ENCODE data around the gene AGPS. TPM values are rescaled to one million over a fixed set of nuclear protein-coding genes. Genes with fewer than 3 reads are reported as not detected.
A peak's percentile ranks its signal among the peaks of the same experiment; 100 is the strongest.

The AGPS gene
- total RNA-seq, 1 experiment from 2014 or later: 60.9 TPM

- Histone ChIP-seq H3K27ac (ENCODE audit: insufficient read length, low read depth, low read length) (peak overlapping the region; percentile 34), H3K79me1 (ENCODE audit: insufficient read depth, low read depth, low read length, poor library complexity, severe bottlenecking) (no peaks in the 10 kb centered on the region), H3K4me2 (ENCODE audit: insufficient read depth, insufficient read length, low read length) (peak overlapping the region; percentile 82), H2BK120ac (ENCODE audit: low read depth, low read length, poor library complexity, severe bottlenecking) (no peak overlapping the region), H4K5ac (ENCODE audit: insufficient read length, low read depth, low read length) (no peak overlapping the region), H3K9me3 (ENCODE audit: control insufficient read depth, low read depth, low read length) (no peaks in the 10 kb centered on the region), H4K8ac (replicated peaks; ENCODE audit: insufficient read length, low read depth, low read length) (no peak overlapping the region), H2BK5ac (ENCODE audit: insufficient read length, low read length) (no peak overlapping the region), H2BK12ac (ENCODE audit: insufficient read length, low read depth, low read length) (no peak overlapping the region), H3K56ac (ENCODE audit: insufficient read length, low read depth, low read length) (no peak overlapping the region), H2BK15ac (ENCODE audit: low read depth, low read length) (no peak overlapping the region), H4K20me1 (ENCODE audit: control insufficient read depth, insufficient read depth, insufficient read length) (no peaks in the 10 kb centered on the region), H3K14ac (ENCODE audit: insufficient read depth, low read length) (peak overlapping the region; percentile 99; the same call in 1 of the 2 replicates), H3K23ac (ENCODE audit: insufficient read length, low read depth, low read length) (no peak overlapping the region), H3K9ac (ENCODE audit: extremely low read depth, insufficient read length, low read length) (peak overlapping the region; percentile 93), H2AFZ (ENCODE audit: low read length) (peak overlapping the region; percentile 96), H3K23me2 (ENCODE audit: insufficient read length, low read depth, low read length, poor library complexity, severe bottlenecking) (peaks cover 5% of the 10 kb centered on the region), H2BK20ac (ENCODE audit: low read depth, low read length, poor library complexity, severe bottlenecking) (no peak overlapping the region), H3K18ac (ENCODE audit: insufficient read length, low read depth, low read length) (peak overlapping the region; percentile 100), H2AK5ac (ENCODE audit: insufficient read length, low read length) (no peak overlapping the region), H3K4me1 (ENCODE audit: insufficient read depth, low read length) (peaks cover 2% of the 10 kb centered on the region; the same call in 1 of the 2 replicates), H3T11ph (ENCODE audit: low read length) (peak overlapping the region; percentile 93), H3K79me2 (ENCODE audit: insufficient read depth, low read length) (no peaks in the 10 kb centered on the region), H3K4ac (ENCODE audit: low read depth, low read length) (no peak overlapping the region), H4K91ac (ENCODE audit: insufficient read length, low read depth, low read length) (no peak overlapping the region), H3K27me3 (ENCODE audit: insufficient read depth, low read length) (no peaks in the 10 kb centered on the region)
- Mint-ChIP-seq H3K27me3 (ENCODE audit: low read depth) (peaks cover 5% of the 10 kb centered on the region), H3K4me3 (peak overlapping the region; percentile 89 to 97), H3K9me3 (peaks cover 2 to 6% of the 10 kb centered on the region in 2 experiments; a peak in 4 of 5 replicates), H3K36me3 (ENCODE audit: insufficient read depth in 1 of 3, low read depth in 3 of 3) (no peaks in the 10 kb centered on the region), H3K4me1 (peaks cover 0 to 5% of the 10 kb centered on the region in 2 experiments; a peak in 2 of 4 replicates), H3K27ac (peak overlapping the region; percentile 99 to 100 (median 100))
- peak; percentile 92 for DNase-seq
- TF ChIP-seq CTCF (conservative IDR thresholded peaks at IDR 0.05): no peak
- no CpG with 5 or more reads among the region's 64 CpGs for WGBS (ENCODE audit: extremely low coverage, insufficient read length, low lambda C conversion rate)
Measured at GRCh38 chr2:177552422-177553175, 160.0 kb downstream of the AGPS start.
